Testis (tissue), 3 donors: ENCODE results near the gene AOAH. TPM values are rescaled to one million over a fixed set of nuclear protein-coding genes. Genes with fewer than 3 reads are reported as not detected.

Source experiments
- DNase-seq: peaks from one replicate; pipeline ENCODE4 v3.0.0-alpha.2; 2019
- H3K27ac ChIP-seq, 2 donors: fragments of 200-600 bp; sonication (generic); one replicate each; pipeline ENCODE4 v1.5.1; 2019
- H3K27me3 ChIP-seq: fragments of 200-600 bp; sonication (generic); one replicate; pipeline ENCODE4 v1.5.1; 2019
- H3K36me3 ChIP-seq: fragments of 200-600 bp; sonication (generic); one replicate; pipeline ENCODE4 v1.5.1; 2017; ENCODE audit warnings: low read depth; ENCODE audit errors: missing control alignments
- H3K4me1 ChIP-seq: fragments of 200-600 bp; sonication (generic); one replicate; pipeline ENCODE4 v1.5.1; 2019
- H3K4me3 ChIP-seq, 2 donors: fragments of 200-600 bp; sonication (generic); one replicate each; pipeline ENCODE4 v1.5.1; 2017 to 2019
- H3K9me3 ChIP-seq: fragments of 200-600 bp; sonication (generic); one replicate; pipeline ENCODE4 v1.5.1; 2017
- POLR2A ChIP-seq: fragments of 450-650 bp; IDR thresholded peaks from one replicate; pipeline ENCODE4 v1.6.1; 2017; ENCODE audit warnings: antibody characterized with exemption, mild to moderate bottlenecking, moderate library complexity
- WGBS, 2 donors: methylation state at CpG; one replicate each; pipeline ENCODE4 v1.1.5; 2018; 5-methylcytosine and 5-hydroxymethylcytosine counted together
- intact Hi-C: fragments of 100-400 bp; cut with DNase I; formaldehyde crosslinking; loops from one replicate; pipeline ENCODE4 v1.15.1; 2023; ENCODE audit warnings: low total_unique reads
- polyA plus RNA-seq: library from polyadenylated mRNA; stranded (reverse); fragments of 350-450 nt; fragmentation: Illumina TruSeq; extraction: RNeasy Lipid Tissue Mini Kit (QIAGEN cat#74804); gene quantifications from one replicate; pipeline ENCODE4 v1.2.3, GENCODE V29; 2014; ENCODE audit warnings: low read depth, low replicate concordance; ENCODE audit not compliant: insufficient read depth
- total RNA-seq, 2 donors: library from RNA; depleted of rRNA; stranded (reverse); fragments of >200 nt; gene quantifications; one replicate each; pipeline ENCODE4 v1.2.3, GENCODE V29; 2016
- TF ChIP-seq, protein P1 (sequence below), 3 experiments: fragments of 450-650 bp in 2 of 3; fragments of 200-600 bp in 1 of 3; sonication (generic) in 1 of 3; IDR thresholded peaks; one replicate each; pipeline ENCODE4 v1.5.1; 2016 to 2019; ENCODE audit warnings: antibody characterized with exemption in 3 of 3, mild to moderate bottlenecking in 2 of 3, moderate library complexity in 1 of 3

AOAH gene
- total and polyA plus RNA-seq, 3 donors from 2014 or later: 1.7 to 4.6 (median 3.8) TPM

DNA sequence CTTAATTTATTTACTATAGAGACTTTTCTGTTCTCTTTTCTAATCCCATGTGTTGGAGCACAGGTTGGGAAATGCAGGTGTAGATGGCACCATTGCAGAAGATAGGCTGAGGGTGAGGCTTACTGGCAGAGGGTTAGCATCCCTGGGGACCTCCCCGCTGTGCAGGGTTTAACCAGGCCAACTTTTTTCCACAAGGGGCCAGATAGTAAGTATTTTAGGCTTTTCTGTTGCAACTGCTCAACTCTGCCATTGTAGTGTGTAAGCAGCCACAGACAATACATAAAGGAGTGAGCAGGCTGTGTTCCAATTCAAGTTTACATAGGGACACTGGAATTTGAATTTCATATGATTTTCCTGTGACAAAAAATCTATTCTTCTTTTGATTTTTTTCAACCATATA is 34.6 kb upstream of the AOAH start:
- no peaks in the 10 kb centered on the region for H3K9me3 ChIP-seq
- WGBS, 2 donors: 77 to 93% methylated on average over 1 of the region's 1 CpG
- H3K36me3 ChIP-seq: no peaks in the 10 kb centered on the region
- DNase-seq: no peak
- H3K27ac ChIP-seq: no peak overlapping the region
- H3K27me3 ChIP-seq: no peaks in the 10 kb centered on the region
- intact Hi-C loops: no loop called here
- TF ChIP-seq, protein P1, sequence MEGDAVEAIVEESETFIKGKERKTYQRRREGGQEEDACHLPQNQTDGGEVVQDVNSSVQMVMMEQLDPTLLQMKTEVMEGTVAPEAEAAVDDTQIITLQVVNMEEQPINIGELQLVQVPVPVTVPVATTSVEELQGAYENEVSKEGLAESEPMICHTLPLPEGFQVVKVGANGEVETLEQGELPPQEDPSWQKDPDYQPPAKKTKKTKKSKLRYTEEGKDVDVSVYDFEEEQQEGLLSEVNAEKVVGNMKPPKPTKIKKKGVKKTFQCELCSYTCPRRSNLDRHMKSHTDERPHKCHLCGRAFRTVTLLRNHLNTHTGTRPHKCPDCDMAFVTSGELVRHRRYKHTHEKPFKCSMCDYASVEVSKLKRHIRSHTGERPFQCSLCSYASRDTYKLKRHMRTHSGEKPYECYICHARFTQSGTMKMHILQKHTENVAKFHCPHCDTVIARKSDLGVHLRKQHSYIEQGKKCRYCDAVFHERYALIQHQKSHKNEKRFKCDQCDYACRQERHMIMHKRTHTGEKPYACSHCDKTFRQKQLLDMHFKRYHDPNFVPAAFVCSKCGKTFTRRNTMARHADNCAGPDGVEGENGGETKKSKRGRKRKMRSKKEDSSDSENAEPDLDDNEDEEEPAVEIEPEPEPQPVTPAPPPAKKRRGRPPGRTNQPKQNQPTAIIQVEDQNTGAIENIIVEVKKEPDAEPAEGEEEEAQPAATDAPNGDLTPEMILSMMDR (IDR thresholded peaks at IDR 0.05): no peak
- TF ChIP-seq POLR2A: no peak
- no peaks in the 10 kb centered on the region for H3K4me1 ChIP-seq
- H3K4me3 ChIP-seq: no peak overlapping the region

DNA sequence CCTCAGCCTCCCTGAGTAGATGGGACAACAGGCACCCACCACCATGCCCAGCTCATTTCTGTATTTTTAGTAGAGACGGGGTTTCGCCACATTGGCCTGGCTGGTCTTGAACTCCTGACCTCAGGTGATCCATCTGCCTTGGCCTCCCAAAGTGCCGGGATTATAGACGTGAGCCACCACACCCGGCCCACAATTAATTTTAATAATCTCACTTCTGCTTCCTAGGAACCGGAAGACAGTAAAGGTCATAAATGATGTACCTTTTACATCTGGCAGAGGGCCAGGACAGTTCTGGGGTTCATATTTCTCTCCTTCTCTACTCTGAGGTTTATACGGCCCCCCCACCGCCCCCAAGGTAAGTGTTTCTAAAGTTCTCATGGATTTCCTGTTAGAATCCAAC is 31.2 kb upstream of the AOAH start:
- no peaks in the 10 kb centered on the region for H3K9me3 ChIP-seq
- intact Hi-C loops: no loop called here
- H3K27ac ChIP-seq: no peak overlapping the region
- H3K4me3 ChIP-seq: no peak overlapping the region
- WGBS, 2 donors: 74 to 76% methylated on average over 8 of the region's 8 CpGs
- no peak for TF ChIP-seq POLR2A
- TF ChIP-seq, protein P1 (IDR thresholded peaks at IDR 0.05): no peak
- H3K36me3 ChIP-seq: no peaks in the 10 kb centered on the region
- no peaks in the 10 kb centered on the region for H3K4me1 ChIP-seq
- no peaks in the 10 kb centered on the region for H3K27me3 ChIP-seq
- no peak for DNase-seq

DNA sequence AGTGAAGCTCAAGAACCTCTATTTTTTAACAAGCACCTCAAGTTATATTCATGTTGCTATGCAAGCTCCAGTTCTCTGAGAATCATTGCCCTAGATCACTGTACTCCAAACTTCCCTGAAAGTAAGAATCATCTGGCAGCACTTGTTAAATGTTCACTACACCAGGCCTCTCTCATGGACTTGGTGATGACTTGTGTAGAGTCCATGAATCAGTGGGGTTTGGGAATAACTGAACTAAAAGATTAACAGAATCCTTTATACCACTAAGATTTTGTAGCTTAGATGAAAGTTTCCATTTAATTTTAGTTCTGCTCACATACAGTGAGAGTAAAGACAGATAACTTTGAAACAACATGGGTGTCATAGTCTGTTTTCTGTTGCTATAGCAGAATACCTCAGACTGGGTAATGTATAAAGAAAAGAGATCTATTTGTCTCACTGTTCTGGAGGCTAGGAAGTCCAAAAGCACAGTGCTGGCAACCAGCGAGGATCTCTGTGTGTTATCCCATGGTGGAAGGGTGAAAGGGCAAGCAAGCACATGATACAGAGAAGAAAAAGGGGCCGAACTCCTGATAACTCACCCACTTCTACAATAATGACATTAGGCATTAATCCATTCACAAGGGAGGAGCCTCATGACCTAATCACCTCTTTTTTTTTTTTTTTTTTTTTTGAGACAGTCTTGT is 27.9 kb upstream of the AOAH start:
- no peak for DNase-seq
- no peaks in the 10 kb centered on the region for H3K4me1 ChIP-seq
- H3K27ac ChIP-seq: no peak overlapping the region
- WGBS, 2 donors: 68 to 81% methylated on average over 2 of the region's 2 CpGs
- no peaks in the 10 kb centered on the region for H3K9me3 ChIP-seq
- intact Hi-C loops: no loop called here
- TF ChIP-seq, protein P1 (IDR thresholded peaks at IDR 0.05): no peak
- no peak for TF ChIP-seq POLR2A
- no peaks in the 10 kb centered on the region for H3K27me3 ChIP-seq
- no peak overlapping the region for H3K4me3 ChIP-seq
- no peaks in the 10 kb centered on the region for H3K36me3 ChIP-seq

DNA sequence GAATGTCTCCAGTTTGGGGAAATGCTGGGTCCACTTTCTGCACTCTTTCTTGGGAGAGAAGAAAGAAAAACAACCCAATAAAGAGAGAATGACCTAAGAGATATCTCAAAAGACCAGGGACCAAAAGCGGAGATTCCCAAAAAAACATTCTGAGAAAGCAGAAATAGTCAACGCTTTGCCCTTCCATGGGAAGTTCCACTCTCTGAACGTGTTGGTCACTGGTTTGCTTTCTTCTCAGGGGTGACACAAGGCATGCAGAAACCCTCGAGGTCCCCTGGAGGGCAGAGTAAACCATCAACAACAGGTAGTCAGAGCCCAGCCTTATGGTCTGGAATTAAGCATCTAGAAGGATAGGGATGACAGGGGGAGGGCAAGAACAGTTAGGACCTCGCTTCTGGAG is 26.2 kb upstream of the AOAH start:
- no peak for DNase-seq
- no peak for TF ChIP-seq POLR2A
- WGBS, 2 donors: 81 to 82% methylated on average over 5 of the region's 5 CpGs
- Histone ChIP-seq H3K27ac (no peak overlapping the region), H3K27me3 (no peaks in the 10 kb centered on the region), H3K9me3 (no peaks in the 10 kb centered on the region), H3K4me3 (no peak overlapping the region), H3K4me1 (peaks cover 5% of the 10 kb centered on the region), H3K36me3 (no peaks in the 10 kb centered on the region)
- intact Hi-C loops: no loop called here

DNA sequence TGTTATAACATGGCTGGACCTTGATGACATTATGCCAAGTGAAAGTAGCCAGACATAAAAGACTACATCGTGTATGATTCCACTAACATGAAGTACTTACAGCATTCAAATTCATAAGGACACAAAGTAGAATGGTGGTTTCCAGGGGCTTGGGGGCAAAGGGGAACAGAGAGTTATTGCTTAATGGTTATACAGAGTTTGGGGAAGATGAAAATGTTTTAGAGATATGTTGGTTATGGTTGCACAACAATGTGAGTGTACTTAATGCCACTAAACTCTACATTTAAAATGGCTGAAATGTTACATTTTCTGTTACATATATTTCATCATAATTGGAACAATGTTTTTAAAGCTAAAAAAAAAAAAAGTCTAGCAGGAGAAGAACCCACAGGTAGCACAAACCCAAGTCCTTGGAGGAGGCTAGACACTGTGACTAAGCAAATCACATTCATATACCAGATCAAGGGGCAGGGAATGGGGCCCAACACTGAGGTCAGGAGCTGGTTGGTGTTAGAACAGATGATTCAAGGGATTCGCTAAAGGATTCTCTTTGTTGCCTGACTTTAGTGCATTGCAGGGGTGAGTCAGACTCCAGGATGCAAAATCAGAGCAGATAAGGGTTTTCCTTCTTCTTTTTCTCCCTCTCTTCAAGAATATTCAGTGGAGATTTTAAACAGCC is 25.1 kb upstream of the AOAH start:
- 78 to 86% methylated on average over 2 of the region's 2 CpGs for WGBS, 2 donors
- H3K27ac ChIP-seq: no peak overlapping the region
- TF ChIP-seq POLR2A: no peak
- TF ChIP-seq, protein P1 (IDR thresholded peaks at IDR 0.05): no peak

More for the DNA sequence above, 25.1 kb upstream of the AOAH start:
- DNase-seq: no peak
- Histone ChIP-seq H3K36me3 (no peaks in the 10 kb centered on the region), H3K27me3 (no peaks in the 10 kb centered on the region), H3K9me3 (no peaks in the 10 kb centered on the region), H3K4me1 (peaks cover 5% of the 10 kb centered on the region), H3K4me3 (no peak overlapping the region)
- intact Hi-C loops: no loop called here
